HG02970 (cell line): ENCODE results near the gene AATK.

Source experiments
- ATAC-seq: cut with Tn5 transposase; IDR thresholded peaks from one replicate; pipeline ENCODE4 v1.9.1; 2021; ENCODE audit warnings: mild to moderate bottlenecking, moderate library complexity, moderate number of reproducible peaks; ENCODE audit not compliant: unreplicated experiment, low FRiP score

Gene AATK

GRCh38 chr17:81166033-81166492, at the start of gene AATK:
Gene AATK, minus strand, starts transcription at chr17:81166221. Its CDS starts 229 bp downstream, at chr17:81165992.
- no peak for ATAC-seq

GRCh38 chr17:81213978-81214377, 48.0 kb upstream of the AATK start:
- ATAC-seq: no peak

GRCh38 chr17:81212365-81212764, 46.3 kb upstream of the AATK start:
- no peak for ATAC-seq

GRCh38 chr17:81210868-81211267, 44.8 kb upstream of the AATK start:
- no peak for ATAC-seq

GRCh38 chr17:81210466-81210865, 44.4 kb upstream of the AATK start:
- no peak for ATAC-seq

- no peak for ATAC-seq
These were observed 43.1 kb upstream of the AATK start for GRCh38 chr17:81209141-81209540.

GRCh38 chr17:81208651-81209050, 42.6 kb upstream of the AATK start:
- no peak for ATAC-seq

GRCh38 chr17:81207610-81208581, 41.9 kb upstream of the AATK start:
- ATAC-seq: no peak

- ATAC-seq: no peak
These were observed 40.6 kb upstream of the AATK start for GRCh38 chr17:81206657-81207056.

- no peak for ATAC-seq
These were observed 40.1 kb upstream of the AATK start for GRCh38 chr17:81206166-81206565.

- no peak for ATAC-seq
These were observed 38.6 kb upstream of the AATK start for GRCh38 chr17:81204578-81204977.

- no peak for ATAC-seq
These were observed 37.1 kb upstream of the AATK start for GRCh38 chr17:81203136-81203535.

- no peak for ATAC-seq
These were observed 36.3 kb upstream of the AATK start for GRCh38 chr17:81202318-81202717.

GRCh38 chr17:81200695-81201580, 34.9 kb upstream of the AATK start:
- no peak for ATAC-seq

GRCh38 chr17:81200201-81200600, 34.2 kb upstream of the AATK start:
- ATAC-seq: no peak

- no peak for ATAC-seq
These were observed 33.4 kb upstream of the AATK start for GRCh38 chr17:81199482-81199830.

GRCh38 chr17:81198826-81199481, 32.9 kb upstream of the AATK start:
- ATAC-seq: no peak

GRCh38 chr17:81197831-81198490, 31.9 kb upstream of the AATK start:
- ATAC-seq: no peak

- ATAC-seq: no peak
These were observed 31.4 kb upstream of the AATK start for GRCh38 chr17:81197409-81197795.
